ENCODE results near the gene SLC13A4.

DNA sequence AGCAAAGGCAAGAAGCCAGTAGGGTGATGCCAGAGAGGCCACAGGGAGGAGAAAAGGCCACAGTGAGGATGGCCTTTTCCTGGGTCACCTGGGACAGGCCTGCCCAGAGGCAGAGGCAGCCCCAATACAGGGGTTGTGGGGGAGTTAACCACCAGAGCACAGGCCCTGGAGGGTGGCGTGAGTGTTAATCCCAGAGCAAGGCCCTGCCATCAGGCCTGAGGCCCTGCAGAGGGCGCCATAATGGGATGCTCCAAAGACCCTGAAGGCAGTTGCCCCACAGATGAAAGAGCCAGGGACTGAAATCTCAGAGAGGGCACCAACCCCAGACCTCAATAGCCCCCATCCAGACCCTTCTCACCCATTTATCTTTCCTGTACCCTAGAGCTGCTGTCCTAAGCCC, 23.9 kb downstream of the SLC13A4 start:
- no peak for TF ChIP-seq POLR2AphosphoS5 (IDR thresholded peaks at IDR 0.05; ENCODE audit: low read depth, low read length)
- no peak for TF ChIP-seq POLR2A (IDR thresholded peaks at IDR 0.05; ENCODE audit: low read depth, low read length)

All from GM12891 (cell line).